Measurements from ENCODE around the gene SCARB2. TPM values are rescaled to one million over a fixed set of nuclear protein-coding genes. Genes with fewer than 3 reads are reported as not detected.

Gene SCARB2
- total RNA-seq, 1 experiment from 2014 or later = 51.3 TPM

DNA sequence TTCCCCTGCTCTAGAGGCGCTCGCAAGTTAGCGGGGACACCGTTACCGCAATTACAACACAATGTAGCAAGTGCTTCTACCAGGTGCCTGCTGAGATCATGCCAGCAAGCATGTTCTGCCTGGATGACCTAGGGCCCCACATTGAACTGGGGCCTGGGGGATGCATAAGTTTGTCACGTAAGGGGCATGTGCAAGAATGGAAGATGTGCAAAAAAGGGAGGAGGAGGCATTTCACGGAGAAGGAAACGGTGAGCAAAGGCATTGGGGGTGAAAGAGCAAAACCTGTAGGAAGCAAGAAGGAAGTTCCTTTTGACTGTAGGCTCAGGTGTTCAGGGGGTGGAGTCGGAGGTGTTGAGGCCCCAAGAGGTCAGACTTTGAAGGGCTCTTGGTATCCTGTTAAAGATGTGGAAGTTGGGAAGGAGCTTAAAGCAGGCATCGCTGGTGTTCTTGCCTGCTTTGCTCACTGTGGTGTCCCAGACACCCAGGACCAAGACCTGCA is 602 bp upstream of the SCARB2 start:
- BruUV-seq (replicated peaks) = no TSS peak
- ATAC-seq = no peak
- TF ChIP-seq EZH2phosphoT487 (IDR thresholded peaks at IDR 0.05; ENCODE audit: borderline replicate concordance) = no peak
- TF ChIP-seq SIN3A (IDR thresholded peaks at IDR 0.05; ENCODE audit: low read depth) = no peak
- no peak; the same call in 1 of the 2 replicates for TF ChIP-seq ZFX (IDR thresholded peaks at IDR 0.05)
- no peak for TF ChIP-seq EGR1 (IDR thresholded peaks at IDR 0.05; ENCODE audit: low read depth)
- no peak for TF ChIP-seq POLR2AphosphoS5 (IDR thresholded peaks at IDR 0.05; ENCODE audit: low read depth, low read length)
- TF ChIP-seq, protein P1, sequence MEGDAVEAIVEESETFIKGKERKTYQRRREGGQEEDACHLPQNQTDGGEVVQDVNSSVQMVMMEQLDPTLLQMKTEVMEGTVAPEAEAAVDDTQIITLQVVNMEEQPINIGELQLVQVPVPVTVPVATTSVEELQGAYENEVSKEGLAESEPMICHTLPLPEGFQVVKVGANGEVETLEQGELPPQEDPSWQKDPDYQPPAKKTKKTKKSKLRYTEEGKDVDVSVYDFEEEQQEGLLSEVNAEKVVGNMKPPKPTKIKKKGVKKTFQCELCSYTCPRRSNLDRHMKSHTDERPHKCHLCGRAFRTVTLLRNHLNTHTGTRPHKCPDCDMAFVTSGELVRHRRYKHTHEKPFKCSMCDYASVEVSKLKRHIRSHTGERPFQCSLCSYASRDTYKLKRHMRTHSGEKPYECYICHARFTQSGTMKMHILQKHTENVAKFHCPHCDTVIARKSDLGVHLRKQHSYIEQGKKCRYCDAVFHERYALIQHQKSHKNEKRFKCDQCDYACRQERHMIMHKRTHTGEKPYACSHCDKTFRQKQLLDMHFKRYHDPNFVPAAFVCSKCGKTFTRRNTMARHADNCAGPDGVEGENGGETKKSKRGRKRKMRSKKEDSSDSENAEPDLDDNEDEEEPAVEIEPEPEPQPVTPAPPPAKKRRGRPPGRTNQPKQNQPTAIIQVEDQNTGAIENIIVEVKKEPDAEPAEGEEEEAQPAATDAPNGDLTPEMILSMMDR (IDR thresholded peaks at IDR 0.05 in 2 of 3, conservative IDR thresholded peaks at IDR 0.05 in 1 of 3; ENCODE audit: borderline replicate concordance in 1 of 3, insufficient read depth in 1 of 3, low read depth in 2 of 3, low read length in 2 of 3) = no peak
- TF ChIP-seq, protein P2, sequence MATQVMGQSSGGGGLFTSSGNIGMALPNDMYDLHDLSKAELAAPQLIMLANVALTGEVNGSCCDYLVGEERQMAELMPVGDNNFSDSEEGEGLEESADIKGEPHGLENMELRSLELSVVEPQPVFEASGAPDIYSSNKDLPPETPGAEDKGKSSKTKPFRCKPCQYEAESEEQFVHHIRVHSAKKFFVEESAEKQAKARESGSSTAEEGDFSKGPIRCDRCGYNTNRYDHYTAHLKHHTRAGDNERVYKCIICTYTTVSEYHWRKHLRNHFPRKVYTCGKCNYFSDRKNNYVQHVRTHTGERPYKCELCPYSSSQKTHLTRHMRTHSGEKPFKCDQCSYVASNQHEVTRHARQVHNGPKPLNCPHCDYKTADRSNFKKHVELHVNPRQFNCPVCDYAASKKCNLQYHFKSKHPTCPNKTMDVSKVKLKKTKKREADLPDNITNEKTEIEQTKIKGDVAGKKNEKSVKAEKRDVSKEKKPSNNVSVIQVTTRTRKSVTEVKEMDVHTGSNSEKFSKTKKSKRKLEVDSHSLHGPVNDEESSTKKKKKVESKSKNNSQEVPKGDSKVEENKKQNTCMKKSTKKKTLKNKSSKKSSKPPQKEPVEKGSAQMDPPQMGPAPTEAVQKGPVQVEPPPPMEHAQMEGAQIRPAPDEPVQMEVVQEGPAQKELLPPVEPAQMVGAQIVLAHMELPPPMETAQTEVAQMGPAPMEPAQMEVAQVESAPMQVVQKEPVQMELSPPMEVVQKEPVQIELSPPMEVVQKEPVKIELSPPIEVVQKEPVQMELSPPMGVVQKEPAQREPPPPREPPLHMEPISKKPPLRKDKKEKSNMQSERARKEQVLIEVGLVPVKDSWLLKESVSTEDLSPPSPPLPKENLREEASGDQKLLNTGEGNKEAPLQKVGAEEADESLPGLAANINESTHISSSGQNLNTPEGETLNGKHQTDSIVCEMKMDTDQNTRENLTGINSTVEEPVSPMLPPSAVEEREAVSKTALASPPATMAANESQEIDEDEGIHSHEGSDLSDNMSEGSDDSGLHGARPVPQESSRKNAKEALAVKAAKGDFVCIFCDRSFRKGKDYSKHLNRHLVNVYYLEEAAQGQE (IDR thresholded peaks at IDR 0.05; ENCODE audit: low read depth) = no peak
- no peak for TF ChIP-seq CBX3 (IDR thresholded peaks at IDR 0.05; ENCODE audit: low read depth)
- no peak for TF ChIP-seq FOSL1 (IDR thresholded peaks at IDR 0.05; ENCODE audit: low read depth)
- TF ChIP-seq ELF1 (IDR thresholded peaks at IDR 0.05; ENCODE audit: borderline replicate concordance, low read depth) = no peak
- Histone ChIP-seq H3K9me2 (ENCODE audit: insufficient read depth) (no peaks in the 10 kb centered on the region), H2AFZ (ENCODE audit: low read depth, low read length, poor library complexity, severe bottlenecking) (peak overlapping the region; percentile 31), H3K9me3 (ENCODE audit: control insufficient read depth in 1 of 2, insufficient read depth in 1 of 2, low read depth in 1 of 2, low read length in 2 of 2) (no peaks in the 10 kb centered on the region), H3K4me3 (replicated peaks in 1 of 2; ENCODE audit: low read depth in 1 of 2, low read length in 2 of 2) (peak overlapping the region; percentile 67 to 77), H3K27me3 (ENCODE audit: insufficient read depth, low read length) (no peaks in the 10 kb centered on the region), H3K9ac (ENCODE audit: low read length) (peak overlapping the region; percentile 79), H3K4me1 (ENCODE audit: control insufficient read depth in 1 of 2, insufficient read depth in 2 of 2, low read length in 2 of 2) (peaks cover 18 to 28% of the 10 kb centered on the region in 2 experiments; a peak in 3 of 4 replicates), H3K4me2 (ENCODE audit: low read length) (peak overlapping the region; percentile 99), H3K79me2 (ENCODE audit: insufficient read depth, low read length) (peaks cover 37% of the 10 kb centered on the region), H3K36me3 (ENCODE audit: control insufficient read depth in 1 of 2, insufficient read depth in 2 of 2, low read length in 2 of 2) (no peaks in the 10 kb centered on the region), H4K20me1 (ENCODE audit: insufficient read depth) (no peaks in the 10 kb centered on the region), H3K27ac (ENCODE audit: low read depth, low read length) (peak overlapping the region; percentile 84)
- RAD21 ChIA-PET (ENCODE audit: low non-redundant PET in 1 of 2, low total read pairs in 2 of 2, uncharacterized antibody in 2 of 2, unreplicated experiment in 2 of 2) = no interaction called here
- intact Hi-C loops (cut with micrococcal nuclease) = no loop called here
- CTCF ChIA-PET = interaction anchor here (0.7 to 1.4 kb wide), 2 partner anchors 93 to 164 kb away, joined by 3 to 4 read pairs; no protein-coding TSS in a partner anchor
- no peak for DNase-seq (ENCODE audit: low read depth, low spot score)
- POLR2A ChIA-PET = interaction anchor here (1.0 kb wide), 1 partner anchor 33 kb away, joined by 3 read pairs; no protein-coding TSS in a partner anchor

All from HCT116 (cell line).